Neural progenitor cell (in vitro differentiated cells): ENCODE measurements around the gene RTN4RL2. TPM values are rescaled to one million over a fixed set of nuclear protein-coding genes. Genes with fewer than 3 reads are reported as not detected.

ENCODE experiments used
- DNase-seq: peaks from one replicate; pipeline ENCODE4 v3.0.0-alpha.2; 2016; ENCODE audit warnings: low spot score
- H2AFZ ChIP-seq: fragments of 200-600 bp; sonication (generic); replicated peaks from 2 replicates; pipeline ENCODE4 v1.6.1; 2016; ENCODE audit warnings: antibody characterized with exemption
- H3F3A ChIP-seq: fragments of 200-600 bp; sonication (generic); 2 replicates; pipeline ENCODE4 v1.6.1; 2016; ENCODE audit warnings: antibody characterized with exemption, low read depth
- H3K27ac ChIP-seq: fragments of 200-600 bp; sonication (generic); 2 replicates; pipeline ENCODE4 v1.5.1; 2016; ENCODE audit warnings: mild to moderate bottlenecking
- H3K27me3 ChIP-seq: fragments of 200-600 bp; sonication (generic); 2 replicates; pipeline ENCODE4 v1.6.1; 2016; ENCODE audit warnings: mild to moderate bottlenecking, moderate library complexity
- H3K36me3 ChIP-seq: fragments of 200-600 bp; sonication (generic); 2 replicates; pipeline ENCODE4 v1.5.1; 2016
- H3K4me1 ChIP-seq: fragments of 200-600 bp; sonication (generic); 2 replicates; pipeline ENCODE4 v1.6.1; 2016; ENCODE audit warnings: mixed run types
- H3K4me2 ChIP-seq: fragments of 200-600 bp; sonication (generic); 2 replicates; pipeline ENCODE4 v1.6.1; 2016
- H3K4me3 ChIP-seq: fragments of 200-600 bp; sonication (generic); 2 replicates; pipeline ENCODE4 v1.5.1; 2016
- H3K79me2 ChIP-seq: fragments of 200-600 bp; sonication (generic); 2 replicates; pipeline ENCODE4 v1.6.1; 2016; ENCODE audit warnings: low read depth
- H3K9ac ChIP-seq: fragments of 200-600 bp; sonication (generic); 2 replicates; pipeline ENCODE4 v1.6.1; 2016
- H3K9me3 ChIP-seq: fragments of 200-600 bp; sonication (generic); 2 replicates; pipeline ENCODE4 v1.5.1; 2016; ENCODE audit warnings: low read depth
- H4K20me1 ChIP-seq: fragments of 200-600 bp; sonication (generic); 2 replicates; pipeline ENCODE4 v1.6.1; 2016; ENCODE audit warnings: low read depth
- H3K27ac Mint-ChIP-seq: 3 replicates; pipeline ENCODE4 v1.8.0; 2021; ENCODE audit warnings: mixed read lengths
- H3K27me3 Mint-ChIP-seq: 2 replicates; pipeline ENCODE4 v1.8.0; 2022; ENCODE audit warnings: low read depth, mild to moderate bottlenecking, inconsistent platforms, moderate library complexity, mixed read lengths; ENCODE audit not compliant: insufficient read depth
- H3K36me3 Mint-ChIP-seq: 3 replicates; pipeline ENCODE4 v1.8.0; 2021; ENCODE audit warnings: mixed read lengths
- H3K4me1 Mint-ChIP-seq: 3 replicates; pipeline ENCODE4 v1.8.0; 2021; ENCODE audit warnings: mixed read lengths
- H3K4me3 Mint-ChIP-seq: 3 replicates; pipeline ENCODE4 v1.8.0; 2021; ENCODE audit warnings: mild to moderate bottlenecking, moderate library complexity, mixed read lengths
- H3K9me3 Mint-ChIP-seq: 3 replicates; pipeline ENCODE4 v1.8.0; 2020; ENCODE audit warnings: mixed read lengths
- EZH2 ChIP-seq: fragments of 200-600 bp; sonication (generic); IDR thresholded peaks from 2 replicates; pipeline ENCODE4 v1.6.1; 2017; ENCODE audit warnings: antibody characterized with exemption, mild to moderate bottlenecking, moderate library complexity
- EZH2phosphoT487 ChIP-seq: fragments of 200-600 bp; sonication (generic); IDR thresholded peaks from 2 replicates; pipeline ENCODE4 v1.6.1; 2017; ENCODE audit warnings: antibody characterized with exemption
- total RNA-seq: library from RNA; depleted of rRNA; stranded (reverse); fragments of >200 nt; gene quantifications from 2 replicates; pipeline ENCODE4 v1.2.3, GENCODE V29; 2015; ENCODE audit warnings: low replicate concordance
- TF ChIP-seq, protein P1 (sequence below): fragments of 200-600 bp; sonication (generic); IDR thresholded peaks from 2 replicates; pipeline ENCODE4 v1.5.1; 2017; ENCODE audit warnings: antibody characterized with exemption, mild to moderate bottlenecking

The RTN4RL2 gene
- total RNA-seq, 1 donor from 2014 or later, result 0.13 TPM

GRCh38 chr11:57500926-57501325 lies 40.6 kb downstream of the RTN4RL2 start:
- no peaks in the 10 kb centered on the region for H3K36me3 ChIP-seq
- peaks cover 31% of the 10 kb centered on the region for H3K27me3 ChIP-seq
- Mint-ChIP-seq H3K4me1 (peaks cover 25% of the 10 kb centered on the region), H3K9me3 (no peaks in the 10 kb centered on the region), H3K36me3 (no peaks in the 10 kb centered on the region), H3K27ac (no peak overlapping the region), H3K27me3 (peaks cover 25% of the 10 kb centered on the region), H3K4me3 (no peak overlapping the region)
- TF ChIP-seq EZH2 (no peak), EZH2phosphoT487 (no peak)
- TF ChIP-seq, protein P1, sequence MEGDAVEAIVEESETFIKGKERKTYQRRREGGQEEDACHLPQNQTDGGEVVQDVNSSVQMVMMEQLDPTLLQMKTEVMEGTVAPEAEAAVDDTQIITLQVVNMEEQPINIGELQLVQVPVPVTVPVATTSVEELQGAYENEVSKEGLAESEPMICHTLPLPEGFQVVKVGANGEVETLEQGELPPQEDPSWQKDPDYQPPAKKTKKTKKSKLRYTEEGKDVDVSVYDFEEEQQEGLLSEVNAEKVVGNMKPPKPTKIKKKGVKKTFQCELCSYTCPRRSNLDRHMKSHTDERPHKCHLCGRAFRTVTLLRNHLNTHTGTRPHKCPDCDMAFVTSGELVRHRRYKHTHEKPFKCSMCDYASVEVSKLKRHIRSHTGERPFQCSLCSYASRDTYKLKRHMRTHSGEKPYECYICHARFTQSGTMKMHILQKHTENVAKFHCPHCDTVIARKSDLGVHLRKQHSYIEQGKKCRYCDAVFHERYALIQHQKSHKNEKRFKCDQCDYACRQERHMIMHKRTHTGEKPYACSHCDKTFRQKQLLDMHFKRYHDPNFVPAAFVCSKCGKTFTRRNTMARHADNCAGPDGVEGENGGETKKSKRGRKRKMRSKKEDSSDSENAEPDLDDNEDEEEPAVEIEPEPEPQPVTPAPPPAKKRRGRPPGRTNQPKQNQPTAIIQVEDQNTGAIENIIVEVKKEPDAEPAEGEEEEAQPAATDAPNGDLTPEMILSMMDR, result no peak
- H4K20me1 ChIP-seq, result peaks cover 11% of the 10 kb centered on the region
- H3K9me3 ChIP-seq, result no peaks in the 10 kb centered on the region
- no peak overlapping the region for H3K4me3 ChIP-seq
- H3K79me2 ChIP-seq, result no peaks in the 10 kb centered on the region
- no peak for DNase-seq
- no peak overlapping the region for H3K4me2 ChIP-seq
- no peaks in the 10 kb centered on the region for H3K4me1 ChIP-seq
- H3K27ac ChIP-seq, result no peak overlapping the region
- H2AFZ ChIP-seq, result no peak overlapping the region
- H3K9ac ChIP-seq, result no peak overlapping the region
- H3F3A ChIP-seq, result no peaks in the 10 kb centered on the region

- Histone ChIP-seq H2AFZ (no peak overlapping the region), H3K4me3 (no peak overlapping the region)
Observed at GRCh38 chr11:57501953-57502352, 41.6 kb downstream of the RTN4RL2 start.

DNA sequence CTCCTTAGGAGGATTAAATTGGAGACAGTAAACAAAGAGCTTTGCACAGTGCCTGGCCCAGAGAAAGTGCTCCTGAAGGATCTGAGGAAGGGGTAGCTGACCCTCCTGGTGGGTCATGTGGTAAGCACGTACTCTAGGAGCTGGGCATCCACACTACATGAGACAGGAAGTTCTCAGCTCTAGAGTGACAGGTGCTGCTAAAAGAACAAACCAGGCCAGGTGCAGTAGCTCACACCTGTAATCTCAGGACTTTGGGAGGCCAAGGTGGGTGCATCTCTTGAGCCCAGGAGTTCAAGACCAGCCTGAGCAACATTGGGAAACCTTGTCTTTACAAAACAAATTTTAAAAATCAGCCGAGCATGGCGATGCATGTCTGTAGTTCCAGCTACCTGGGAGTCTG lies 42.0 kb downstream of the RTN4RL2 start:
- H2AFZ ChIP-seq, result no peak overlapping the region
- DNase-seq, result no peak
- no peaks in the 10 kb centered on the region for H3F3A ChIP-seq
- Mint-ChIP-seq H3K4me1 (peaks cover 25% of the 10 kb centered on the region), H3K27me3 (peaks cover 24% of the 10 kb centered on the region), H3K36me3 (no peaks in the 10 kb centered on the region), H3K9me3 (no peaks in the 10 kb centered on the region), H3K27ac (no peak overlapping the region), H3K4me3 (no peak overlapping the region)
- H3K27me3 ChIP-seq, result peaks cover 30% of the 10 kb centered on the region
- H3K9ac ChIP-seq, result no peak overlapping the region
- H3K79me2 ChIP-seq, result no peaks in the 10 kb centered on the region
- H3K4me1 ChIP-seq, result no peaks in the 10 kb centered on the region
- H3K9me3 ChIP-seq, result no peaks in the 10 kb centered on the region
- no peak overlapping the region for H3K4me3 ChIP-seq
- no peaks in the 10 kb centered on the region for H3K36me3 ChIP-seq
- TF ChIP-seq EZH2, result no peak
- no peak for TF ChIP-seq EZH2phosphoT487
- TF ChIP-seq, protein P1, result no peak
- H3K4me2 ChIP-seq, result no peak overlapping the region
- no peak overlapping the region for H3K27ac ChIP-seq
- peaks cover 11% of the 10 kb centered on the region for H4K20me1 ChIP-seq

More at GRCh38 chr11:57501953-57502352, 41.6 kb downstream of the RTN4RL2 start:
- no peaks in the 10 kb centered on the region for H3K4me1 ChIP-seq
- Mint-ChIP-seq H3K4me1 (peaks cover 25% of the 10 kb centered on the region), H3K36me3 (no peaks in the 10 kb centered on the region), H3K27ac (no peak overlapping the region), H3K4me3 (no peak overlapping the region), H3K27me3 (peaks cover 25% of the 10 kb centered on the region), H3K9me3 (no peaks in the 10 kb centered on the region)
- H3K79me2 ChIP-seq, result no peaks in the 10 kb centered on the region
- H3K9ac ChIP-seq, result no peak overlapping the region
- peaks cover 11% of the 10 kb centered on the region for H4K20me1 ChIP-seq
- no peak overlapping the region for H3K27ac ChIP-seq
- no peak for TF ChIP-seq EZH2phosphoT487
- no peak overlapping the region for H3K4me2 ChIP-seq
- peaks cover 31% of the 10 kb centered on the region for H3K27me3 ChIP-seq
- no peaks in the 10 kb centered on the region for H3K9me3 ChIP-seq
- no peaks in the 10 kb centered on the region for H3K36me3 ChIP-seq
- DNase-seq, result no peak
- H3F3A ChIP-seq, result no peaks in the 10 kb centered on the region

DNA sequence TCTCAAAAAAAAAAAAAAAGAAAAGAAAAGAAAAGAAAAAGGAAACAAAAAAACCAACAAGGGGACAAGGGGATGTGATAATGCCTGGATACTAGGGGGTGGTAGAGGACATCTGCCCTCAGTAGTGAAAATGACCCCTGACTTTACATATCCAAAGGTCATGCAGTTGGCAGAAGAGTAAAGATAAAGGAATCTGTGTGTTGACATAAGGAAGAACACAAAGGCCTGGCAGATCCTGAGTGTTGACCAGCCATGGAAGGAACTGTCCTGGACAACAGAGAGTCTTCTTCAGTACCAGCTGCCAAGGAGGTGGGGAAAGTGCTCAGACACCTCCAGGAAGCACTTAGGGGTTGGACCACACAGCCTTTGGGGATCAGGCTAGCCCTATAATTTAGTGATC lies 42.5 kb downstream of the RTN4RL2 start:
- DNase-seq, result no peak
- H3K27ac Mint-ChIP-seq, result peak overlapping the region; percentile 48
- H3K36me3 Mint-ChIP-seq, result no peaks in the 10 kb centered on the region
- Histone ChIP-seq H3K9me3 (no peaks in the 10 kb centered on the region), H3K36me3 (no peaks in the 10 kb centered on the region), H2AFZ (no peak overlapping the region), H3K27me3 (peaks cover 25% of the 10 kb centered on the region), H4K20me1 (peaks cover 11% of the 10 kb centered on the region), H3K9ac (no peak overlapping the region), H3K4me1 (no peaks in the 10 kb centered on the region), H3K4me3 (no peak overlapping the region), H3K27ac (no peak overlapping the region), H3K79me2 (no peaks in the 10 kb centered on the region), H3F3A (no peaks in the 10 kb centered on the region), H3K4me2 (no peak overlapping the region)
- H3K4me1 Mint-ChIP-seq, result peaks cover 25% of the 10 kb centered on the region
- TF ChIP-seq, protein P1, result no peak
- TF ChIP-seq EZH2phosphoT487 (no peak), EZH2 (no peak)
- no peaks in the 10 kb centered on the region for H3K9me3 Mint-ChIP-seq
- H3K4me3 Mint-ChIP-seq, result no peak overlapping the region
- peaks cover 24% of the 10 kb centered on the region for H3K27me3 Mint-ChIP-seq
